SK-N-SH (cell line): ENCODE measurements around the gene HTR3A. TPM values are rescaled to one million over a fixed set of nuclear protein-coding genes. Genes with fewer than 3 reads are reported as not detected.

ENCODE experiments used
- CTCF ChIA-PET: fragments of 300-600, 350-600 bp; formaldehyde crosslinking; extraction: SDS; loops from one replicate; lab custom pipeline; 2021; lab: Yijun Ruan, JAX
- POLR2A ChIA-PET: fragments of 350-600 bp; sonication (Branson Sonifier 250); formaldehyde crosslinking; extraction: SDS; loops from one replicate; lab custom pipeline; 2020; ENCODE audit warnings: antibody characterized with exemption, inconsistent platforms; lab: Yijun Ruan, JAX
- DNase-seq: peaks from one replicate; pipeline ENCODE4 v3.0.0; 2012
- H2AFZ ChIP-seq: fragments of 200-600 bp; sonication (generic); 2 replicates; pipeline ENCODE4 v1.8.1; 2016; ENCODE audit warnings: antibody characterized with exemption, mild to moderate bottlenecking, low read depth
- H3F3A ChIP-seq: fragments of 200-600 bp; sonication (generic); replicated peaks from 2 replicates; pipeline ENCODE3; 2016; ENCODE audit warnings: antibody characterized with exemption, mild to moderate bottlenecking; ENCODE audit not compliant: insufficient read depth
- H3K27ac ChIP-seq, 2 experiments: fragments of 200-500 bp in 1 of 2; fragments of 200-600 bp in 1 of 2; sonication (Bioruptor generic) in 1 of 2; sonication (generic), shearing (Covaris generic) in 1 of 2; 2 replicates each; pipeline versions ENCODE4 v1.5.1 to v1.6.1; 2014 to 2016; ENCODE audit warnings: low read depth in 2 of 2, inconsistent platforms in 1 of 2, low read length in 1 of 2, mild to moderate bottlenecking in 1 of 2, mixed read lengths in 1 of 2
- H3K27me3 ChIP-seq: fragments of 200-600 bp; sonication (generic), shearing (Covaris generic); 2 replicates; pipeline ENCODE4 v1.6.1; 2016; ENCODE audit warnings: mixed run types; ENCODE audit not compliant: insufficient read depth
- H3K36me3 ChIP-seq, 2 experiments: fragments of 200-500 bp in 1 of 2; fragments of 200-600 bp in 1 of 2; sonication (Bioruptor generic) in 1 of 2; sonication (generic) in 1 of 2; replicated peaks in 1 of 2; 2 replicates each; pipeline versions ENCODE3 to v1.5.1; 2014 to 2016; ENCODE audit warnings: low read length in 1 of 2, mild to moderate bottlenecking in 1 of 2; ENCODE audit not compliant: insufficient read depth in 2 of 2, control insufficient read depth in 1 of 2
- H3K4me1 ChIP-seq, 2 experiments: fragments of 200-500 bp in 1 of 2; fragments of 200-600 bp in 1 of 2; sonication (Bioruptor generic) in 1 of 2; sonication (generic), shearing (Covaris generic) in 1 of 2; 2 replicates each; pipeline versions ENCODE4 v1.5.1 to v1.6.1; 2014 to 2016; ENCODE audit warnings: low read depth in 1 of 2, low read length in 1 of 2, mixed run types in 1 of 2; ENCODE audit not compliant: insufficient read depth in 2 of 2, control insufficient read depth in 1 of 2
- H3K4me2 ChIP-seq: fragments of 200-600 bp; sonication (generic), shearing (Covaris generic); 2 replicates; pipeline ENCODE4 v1.6.1; 2017; ENCODE audit warnings: mixed run types
- H3K4me3 ChIP-seq, 2 experiments: fragments of 200-500 bp in 1 of 2; fragments of 200-600 bp in 1 of 2; sonication (Bioruptor generic) in 1 of 2; sonication (generic), shearing (Covaris generic) in 1 of 2; 2 replicates each; pipeline versions ENCODE4 v1.5.1 to v1.8.1; 2014 to 2016; ENCODE audit warnings: low read depth in 2 of 2, inconsistent platforms in 1 of 2, low read length in 1 of 2, mild to moderate bottlenecking in 1 of 2, mixed read lengths in 1 of 2, moderate library complexity in 1 of 2
- H3K79me2 ChIP-seq: fragments of 200-600 bp; sonication (generic); 2 replicates; pipeline ENCODE4 v1.8.1; 2017; ENCODE audit warnings: mild to moderate bottlenecking; ENCODE audit not compliant: insufficient read depth
- H3K9ac ChIP-seq: fragments of 200-600 bp; sonication (generic); 2 replicates; pipeline ENCODE4 v1.6.1; 2017; ENCODE audit warnings: mixed run types
- H3K9me2 ChIP-seq: fragments of 200-600 bp; sonication (generic); 2 replicates; pipeline ENCODE4 v1.6.1; 2017; ENCODE audit warnings: mixed run types
- H3K9me3 ChIP-seq: fragments of 200-600 bp; sonication (generic); 2 replicates; pipeline ENCODE4 v1.6.1; 2017; ENCODE audit warnings: mixed run types, mild to moderate bottlenecking, moderate library complexity
- H4K20me1 ChIP-seq: fragments of 200-600 bp; sonication (generic); 2 replicates; pipeline ENCODE4 v1.6.1; 2017; ENCODE audit warnings: mild to moderate bottlenecking, mixed run types; ENCODE audit not compliant: insufficient read depth
- EZH2phosphoT487 ChIP-seq: fragments of 200-600 bp; sonication (generic); IDR thresholded peaks from 2 replicates; pipeline ENCODE4 v1.6.1; 2017; ENCODE audit warnings: low read depth, mixed run types, mild to moderate bottlenecking, antibody characterized with exemption, moderate library complexity, borderline replicate concordance
- FOSL2 ChIP-seq: IDR thresholded peaks from 2 replicates; pipeline ENCODE4 v1.4.0; 2012; ENCODE audit warnings: low read depth, mild to moderate bottlenecking, moderate library complexity, borderline replicate concordance
- FOXJ3 ChIP-seq: sonication (generic); formaldehyde crosslinking; IDR thresholded peaks from 2 replicates; pipeline ENCODE4 v1.5.1; 2020; ENCODE audit warnings: mild to moderate bottlenecking, missing genetic modification reagents
- JUND ChIP-seq: IDR thresholded peaks from 2 replicates; pipeline ENCODE4 v1.4.0; 2012
- NFIC ChIP-seq: IDR thresholded peaks from 2 replicates; pipeline ENCODE4 v1.4.0; 2012; ENCODE audit warnings: borderline replicate concordance
- NRF1 ChIP-seq: IDR thresholded peaks from 2 replicates; pipeline ENCODE4 v1.6.1; 2012; ENCODE audit warnings: low read depth, mild to moderate bottlenecking, low read length
- PBX3 ChIP-seq: IDR thresholded peaks from 2 replicates; pipeline ENCODE4; 2012
- RAD21 ChIP-seq: IDR thresholded peaks from 2 replicates; pipeline ENCODE4 v1.6.1; 2012; ENCODE audit warnings: mild to moderate bottlenecking, low read length
- SIN3A ChIP-seq: IDR thresholded peaks from 2 replicates; pipeline ENCODE4 v1.6.1; 2012; ENCODE audit warnings: low read depth, mild to moderate bottlenecking, low read length, moderate library complexity, borderline replicate concordance
- USF2 ChIP-seq: fragments of 150-350 bp; IDR thresholded peaks from 2 replicates; pipeline ENCODE4 v1.6.1; 2017; ENCODE audit warnings: antibody characterized with exemption, low read length, low read depth, borderline replicate concordance
- YY1 ChIP-seq: IDR thresholded peaks from 2 replicates; pipeline ENCODE4 v1.4.0; 2012; ENCODE audit warnings: low read depth, mild to moderate bottlenecking
- ZBTB33 ChIP-seq: IDR thresholded peaks from 2 replicates; pipeline ENCODE4 v1.4.0; 2012; ENCODE audit warnings: low read depth, borderline replicate concordance
- WGBS: methylation state at CpG from one replicate; pipeline ENCODE4 v1.1.6; 2017; ENCODE audit warnings: low lambda C conversion rate; 5-methylcytosine and 5-hydroxymethylcytosine counted together
- polyA plus RNA-seq, 3 experiments: library from polyadenylated mRNA; depleted of rRNA; stranded (reverse); fragments of >200 nt; gene quantifications; 2 replicates each; pipeline ENCODE4 v1.2.3, GENCODE V29; 2012
- TF ChIP-seq, protein P1 (sequence below): fragments of 200-600 bp; sonication (generic); IDR thresholded peaks from 2 replicates; pipeline ENCODE4 v1.6.1; 2017; ENCODE audit warnings: antibody characterized with exemption, mild to moderate bottlenecking, moderate library complexity

HTR3A gene
- polyA plus RNA-seq, 1 of the 3 experiments (the other 2 are of a cell fraction), result not detected

GRCh38 chr11:114034956-114035355 lies 60.0 kb downstream of the HTR3A start:
- Histone ChIP-seq H3K4me2 (no peak overlapping the region), H3K9ac (no peak overlapping the region)
- TF ChIP-seq YY1 (no peak), RAD21 (no peak), FOXJ3 (CRISPR knock-in tag) (no peak), USF2 (no peak), JUND (no peak), PBX3 (no peak), SIN3A (no peak), NFIC (no peak), FOSL2 (no peak), NRF1 (no peak), ZBTB33 (no peak), EZH2phosphoT487 (no peak)
- TF ChIP-seq, protein P1, sequence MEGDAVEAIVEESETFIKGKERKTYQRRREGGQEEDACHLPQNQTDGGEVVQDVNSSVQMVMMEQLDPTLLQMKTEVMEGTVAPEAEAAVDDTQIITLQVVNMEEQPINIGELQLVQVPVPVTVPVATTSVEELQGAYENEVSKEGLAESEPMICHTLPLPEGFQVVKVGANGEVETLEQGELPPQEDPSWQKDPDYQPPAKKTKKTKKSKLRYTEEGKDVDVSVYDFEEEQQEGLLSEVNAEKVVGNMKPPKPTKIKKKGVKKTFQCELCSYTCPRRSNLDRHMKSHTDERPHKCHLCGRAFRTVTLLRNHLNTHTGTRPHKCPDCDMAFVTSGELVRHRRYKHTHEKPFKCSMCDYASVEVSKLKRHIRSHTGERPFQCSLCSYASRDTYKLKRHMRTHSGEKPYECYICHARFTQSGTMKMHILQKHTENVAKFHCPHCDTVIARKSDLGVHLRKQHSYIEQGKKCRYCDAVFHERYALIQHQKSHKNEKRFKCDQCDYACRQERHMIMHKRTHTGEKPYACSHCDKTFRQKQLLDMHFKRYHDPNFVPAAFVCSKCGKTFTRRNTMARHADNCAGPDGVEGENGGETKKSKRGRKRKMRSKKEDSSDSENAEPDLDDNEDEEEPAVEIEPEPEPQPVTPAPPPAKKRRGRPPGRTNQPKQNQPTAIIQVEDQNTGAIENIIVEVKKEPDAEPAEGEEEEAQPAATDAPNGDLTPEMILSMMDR, result no peak
- TF ChIP-seq, all 33 proteins: peak for 0
- WGBS, result 68% methylated on average over 11 of the region's 11 CpGs
- CTCF ChIA-PET, result interaction anchor here (1.0 to 21.6 kb wide), 17 partner anchors 9 to 243 kb away, joined by 3 to 445 read pairs (median 12); no protein-coding TSS in a partner anchor
- no peak overlapping the region for H2AFZ ChIP-seq
- H4K20me1 ChIP-seq, result no peaks in the 10 kb centered on the region
- H3K27me3 ChIP-seq, result peaks cover 25% of the 10 kb centered on the region; the same call in 1 of the 2 replicates
- no peaks in the 10 kb centered on the region for H3K9me3 ChIP-seq
- no peaks in the 10 kb centered on the region for H3F3A ChIP-seq
- no peaks in the 10 kb centered on the region for H3K36me3 ChIP-seq
- no peak overlapping the region for H3K27ac ChIP-seq
- H3K9me2 ChIP-seq, result no peaks in the 10 kb centered on the region
- POLR2A ChIA-PET, result no interaction called here
- H3K4me1 ChIP-seq, result peaks cover 3% of the 10 kb centered on the region in 2 experiments; a peak in 2 of 4 replicates
- H3K4me3 ChIP-seq, result no peak overlapping the region
- no peak for DNase-seq
- no peaks in the 10 kb centered on the region for H3K79me2 ChIP-seq
